Esophagus squamous epithelium (tissue), 4 donors: ENCODE data around the gene FANCL.

ENCODE experiments used
- POLR2A ChIP-seq, 4 donors: fragments of 450-650 bp; IDR thresholded peaks; one replicate each; pipeline ENCODE4 v1.6.1; 2017; ENCODE audit warnings: antibody characterized with exemption in 4 of 4, mild to moderate bottlenecking in 4 of 4, moderate library complexity in 3 of 4
- TF ChIP-seq, protein P1 (sequence below), 6 experiments: fragments of 450-650 bp in 4 of 6; fragments of 200-600 bp in 2 of 6; sonication (generic) in 2 of 6; IDR thresholded peaks; one replicate each; pipeline ENCODE4 v1.5.1; 2016 to 2019; ENCODE audit warnings: antibody characterized with exemption in 6 of 6, mild to moderate bottlenecking in 4 of 6, moderate library complexity in 4 of 6

DNA sequence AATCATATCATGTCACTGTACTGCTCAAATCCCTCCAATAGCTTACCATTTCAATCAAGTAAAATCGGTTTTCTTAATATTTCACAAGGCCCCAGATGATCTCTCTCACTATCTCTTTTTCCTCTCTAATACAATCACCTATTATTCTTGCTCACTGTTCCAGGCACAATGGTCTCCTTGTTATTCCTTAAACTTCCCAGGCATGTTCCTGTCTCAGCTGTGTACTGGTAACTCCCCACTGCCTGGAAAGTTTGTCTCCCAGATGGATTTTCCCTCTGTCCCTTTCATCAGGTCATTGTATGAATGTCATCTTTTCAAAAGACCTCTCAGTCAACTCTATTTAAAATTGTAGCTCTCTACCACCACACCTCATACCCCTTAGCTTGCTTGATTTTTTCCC is 30.7 kb upstream of the FANCL start:
- TF ChIP-seq, protein P1, sequence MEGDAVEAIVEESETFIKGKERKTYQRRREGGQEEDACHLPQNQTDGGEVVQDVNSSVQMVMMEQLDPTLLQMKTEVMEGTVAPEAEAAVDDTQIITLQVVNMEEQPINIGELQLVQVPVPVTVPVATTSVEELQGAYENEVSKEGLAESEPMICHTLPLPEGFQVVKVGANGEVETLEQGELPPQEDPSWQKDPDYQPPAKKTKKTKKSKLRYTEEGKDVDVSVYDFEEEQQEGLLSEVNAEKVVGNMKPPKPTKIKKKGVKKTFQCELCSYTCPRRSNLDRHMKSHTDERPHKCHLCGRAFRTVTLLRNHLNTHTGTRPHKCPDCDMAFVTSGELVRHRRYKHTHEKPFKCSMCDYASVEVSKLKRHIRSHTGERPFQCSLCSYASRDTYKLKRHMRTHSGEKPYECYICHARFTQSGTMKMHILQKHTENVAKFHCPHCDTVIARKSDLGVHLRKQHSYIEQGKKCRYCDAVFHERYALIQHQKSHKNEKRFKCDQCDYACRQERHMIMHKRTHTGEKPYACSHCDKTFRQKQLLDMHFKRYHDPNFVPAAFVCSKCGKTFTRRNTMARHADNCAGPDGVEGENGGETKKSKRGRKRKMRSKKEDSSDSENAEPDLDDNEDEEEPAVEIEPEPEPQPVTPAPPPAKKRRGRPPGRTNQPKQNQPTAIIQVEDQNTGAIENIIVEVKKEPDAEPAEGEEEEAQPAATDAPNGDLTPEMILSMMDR (IDR thresholded peaks at IDR 0.05) = no peak
- TF ChIP-seq POLR2A (IDR thresholded peaks at IDR 0.05) = no peak
